ENCODE results near the gene PTPRG.

The PTPRG gene

DNA sequence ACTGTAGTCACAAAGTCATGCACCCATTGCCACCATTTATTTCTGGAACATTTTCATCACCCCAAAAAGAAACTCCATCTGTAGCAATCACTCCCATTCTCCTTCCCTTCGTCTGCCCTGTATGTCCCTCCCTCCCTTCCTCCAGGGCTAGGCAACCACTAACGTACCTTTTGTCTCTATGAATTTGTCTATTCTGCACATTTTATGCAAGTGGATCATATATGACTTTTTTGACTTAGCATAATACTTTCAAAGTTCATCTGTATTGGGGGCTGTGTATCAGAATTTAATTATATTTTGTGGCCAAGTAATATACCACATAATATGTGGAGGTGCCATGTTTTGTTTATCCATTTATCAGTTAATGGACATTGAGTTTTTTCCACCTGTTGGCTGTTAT is 610.4 kb downstream of the PTPRG start:
- no peak for DNase-seq

- no peak for DNase-seq
Observed at GRCh38 chr3:62172199-62172598, 610.8 kb downstream of the PTPRG start.

- DNase-seq = no peak
Observed at GRCh38 chr3:62173939-62174515, 612.7 kb downstream of the PTPRG start.

DNA sequence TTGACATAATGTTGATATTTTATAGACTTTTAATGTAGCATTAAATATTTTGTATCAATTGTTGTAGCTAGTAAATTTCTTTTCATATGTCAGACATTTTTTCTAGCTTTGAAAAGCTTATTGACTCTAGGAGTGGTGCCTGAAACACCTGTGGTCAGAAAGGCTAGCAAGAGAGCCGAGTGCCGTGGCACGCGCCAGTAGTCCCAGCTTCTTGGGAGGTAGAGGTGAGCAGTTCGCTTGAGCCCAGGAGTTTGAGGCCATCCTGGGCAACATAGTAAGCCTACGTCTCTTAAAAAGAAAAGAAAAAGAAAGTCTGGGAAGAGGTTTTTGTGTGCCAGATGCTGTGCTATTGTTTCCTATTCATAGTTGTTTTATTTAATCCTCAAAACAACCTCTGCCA is 613.8 kb downstream of the PTPRG start:
- DNase-seq = no peak

DNA sequence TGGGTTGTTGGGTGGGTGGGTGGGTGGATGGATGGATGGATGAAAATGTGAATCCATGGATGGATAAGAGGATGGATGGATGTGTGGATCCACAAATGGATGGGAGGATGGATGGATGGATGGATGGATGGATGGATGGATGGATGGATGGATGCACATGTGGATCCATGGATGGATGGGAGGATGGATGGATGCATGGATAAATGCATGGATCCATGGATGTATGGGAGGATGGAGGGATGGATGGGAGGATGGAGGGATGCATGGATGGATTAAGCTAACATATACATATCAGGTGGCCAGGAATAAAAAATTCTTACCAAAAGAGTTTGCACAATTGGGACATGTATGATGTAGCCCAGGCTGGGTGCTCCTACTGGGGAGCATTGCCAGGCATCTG is 616.7 kb downstream of the PTPRG start:
- no peak for DNase-seq

DNA sequence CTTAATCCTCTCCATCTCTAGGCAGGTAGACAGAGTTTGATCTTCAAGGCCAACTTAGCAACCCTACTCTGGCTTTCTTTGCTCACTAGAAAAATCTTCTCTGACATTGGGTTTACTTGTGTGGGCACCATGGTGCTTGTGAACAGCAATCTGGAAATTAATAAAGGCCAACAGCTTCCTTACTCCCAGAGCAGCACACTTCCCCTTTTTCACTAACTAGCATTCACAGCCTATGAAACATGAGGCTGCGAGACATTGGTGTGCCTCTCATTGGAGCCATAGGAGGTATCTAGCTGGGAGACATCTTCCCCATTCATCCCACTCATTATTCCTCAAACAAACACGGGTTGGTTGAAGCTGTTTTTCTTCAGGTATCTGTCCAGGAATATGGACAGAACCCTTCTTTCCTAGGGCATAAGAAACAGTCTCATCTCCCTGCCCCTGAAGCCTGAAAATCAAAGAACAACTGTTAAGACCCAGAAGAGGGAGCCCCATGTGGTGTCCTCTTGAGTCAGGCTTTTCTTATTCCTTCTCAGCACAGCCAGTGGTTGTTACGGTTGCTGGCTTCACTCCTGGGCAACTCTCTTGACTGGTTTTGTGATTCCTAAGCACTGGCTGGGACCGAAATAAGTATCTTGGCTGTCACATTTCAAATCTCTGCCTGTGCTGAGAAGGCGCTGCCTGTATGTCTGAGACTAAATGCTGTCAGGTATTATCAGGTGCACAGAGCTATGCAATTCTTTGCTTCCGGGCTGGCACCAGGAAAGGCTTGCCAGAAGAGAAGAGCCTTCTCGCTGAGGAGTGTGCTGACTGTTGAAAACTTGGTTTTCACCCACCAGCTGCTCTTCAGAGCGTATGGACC is 617.6 kb downstream of the PTPRG start:
- no peak for DNase-seq

- no peak for DNase-seq
Observed at GRCh38 chr3:62180514-62180913, 619.1 kb downstream of the PTPRG start.

- DNase-seq = no peak
Observed at GRCh38 chr3:62183087-62183486, 621.7 kb downstream of the PTPRG start.

DNA sequence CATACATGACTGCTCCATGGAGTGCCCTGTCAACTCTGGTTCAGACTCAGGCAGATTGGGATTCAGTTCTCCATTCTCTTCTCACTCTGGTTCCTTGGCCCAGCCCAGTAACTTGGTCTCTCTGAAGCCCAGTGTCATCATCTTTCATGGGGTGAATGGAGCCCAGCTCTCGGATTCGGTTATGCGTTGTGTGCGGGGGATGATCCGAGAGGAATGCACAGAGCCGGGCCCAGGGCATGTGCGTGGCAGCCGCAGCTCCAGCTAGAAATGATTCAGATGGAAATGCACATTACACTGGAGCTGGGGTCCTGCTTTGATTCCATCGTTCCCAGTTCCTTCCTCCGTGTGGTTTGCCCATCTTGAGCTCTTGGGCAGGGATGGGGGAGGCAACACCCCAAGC is 622.6 kb downstream of the PTPRG start:
- DNase-seq = no peak

DNA sequence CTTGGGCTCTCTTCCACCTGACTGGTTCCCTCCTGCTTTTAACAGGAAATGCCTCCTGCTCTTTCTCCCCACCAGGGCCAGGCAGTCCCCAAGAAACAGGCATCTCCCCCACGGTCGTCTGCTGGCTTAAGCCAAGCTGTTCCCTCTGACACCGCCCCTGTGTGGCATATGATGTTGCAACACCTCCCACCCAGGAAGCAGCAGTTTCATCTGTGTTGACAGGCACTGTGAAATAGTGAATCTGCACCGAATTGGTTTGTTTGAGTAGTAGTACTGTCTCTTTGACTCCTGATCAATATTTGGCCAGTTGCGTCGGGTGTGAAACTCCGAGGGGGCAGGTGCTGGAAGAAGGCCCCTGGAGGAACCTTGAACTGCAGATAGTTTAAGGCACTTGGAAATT is 623.2 kb downstream of the PTPRG start:
- no peak for DNase-seq

- DNase-seq = no peak
Observed at GRCh38 chr3:62187022-62187431, 625.7 kb downstream of the PTPRG start.

- DNase-seq = peak in 1 of 2 experiments; percentile 51
Observed at GRCh38 chr3:62188681-62189375, 627.5 kb downstream of the PTPRG start.

DNA sequence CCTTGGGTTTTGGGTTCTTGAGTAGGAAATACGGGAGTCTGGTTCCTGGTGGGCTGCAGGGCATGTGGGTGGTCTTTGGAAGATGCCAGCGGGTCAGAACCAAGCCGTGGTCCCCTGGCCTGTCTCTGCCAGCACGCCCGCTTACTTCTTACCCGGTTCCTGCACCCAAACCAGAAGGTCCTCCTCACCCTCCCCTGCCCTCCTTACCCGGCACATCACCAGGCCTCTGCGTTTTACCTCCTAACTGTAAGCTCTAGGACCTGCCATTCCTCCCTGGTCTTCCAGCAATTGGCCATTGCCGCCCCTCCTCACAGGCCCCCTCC is 628.0 kb downstream of the PTPRG start:
- DNase-seq = no peak

DNA sequence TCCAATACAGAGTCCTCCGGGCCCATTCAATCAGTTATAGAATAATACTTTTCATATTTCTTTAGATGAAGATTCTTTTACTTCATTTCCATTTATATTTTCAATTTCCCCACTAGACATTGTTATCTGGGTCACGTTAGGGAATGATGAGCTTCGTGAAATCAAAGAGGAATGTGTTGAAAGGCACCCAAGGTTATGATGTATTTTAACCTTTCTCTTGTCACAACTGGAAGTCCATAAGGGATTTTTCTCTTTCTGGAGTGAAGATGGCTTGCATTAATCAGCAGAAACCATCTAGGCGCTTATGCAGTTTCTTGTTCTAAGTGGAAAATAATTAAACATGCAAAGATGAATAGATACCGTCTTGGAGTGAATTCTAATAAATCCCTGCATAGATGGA is 631.5 kb downstream of the PTPRG start:
- DNase-seq = no peak

- DNase-seq = no peak
Observed at GRCh38 chr3:62193586-62194345, 632.4 kb downstream of the PTPRG start.

GRCh38 chr3:62197350-62198012 is 636.1 kb downstream of the PTPRG start:
- no peak for DNase-seq

DNA sequence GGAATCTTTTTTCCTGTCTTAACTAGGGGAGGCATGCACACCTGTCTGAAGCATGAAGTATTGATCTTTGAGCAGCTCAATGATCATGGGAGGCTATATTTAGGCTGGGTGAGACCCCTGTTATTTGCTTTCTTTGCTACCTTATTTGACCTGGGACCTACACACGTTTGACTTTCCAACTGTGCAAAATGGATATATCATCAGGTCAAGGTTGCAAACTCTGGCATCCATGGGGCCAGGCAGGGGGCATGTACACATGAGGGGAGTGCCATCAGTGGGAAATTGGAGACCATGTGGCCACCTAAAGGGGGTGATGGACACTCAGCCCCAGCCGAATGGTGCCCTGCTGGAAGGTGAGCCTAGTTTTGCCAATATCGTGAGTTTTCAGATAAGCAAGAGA is 637.8 kb downstream of the PTPRG start:
- DNase-seq = no peak

GRCh38 chr3:62201438-62202035 is 640.2 kb downstream of the PTPRG start:
- no peak for DNase-seq

DNA sequence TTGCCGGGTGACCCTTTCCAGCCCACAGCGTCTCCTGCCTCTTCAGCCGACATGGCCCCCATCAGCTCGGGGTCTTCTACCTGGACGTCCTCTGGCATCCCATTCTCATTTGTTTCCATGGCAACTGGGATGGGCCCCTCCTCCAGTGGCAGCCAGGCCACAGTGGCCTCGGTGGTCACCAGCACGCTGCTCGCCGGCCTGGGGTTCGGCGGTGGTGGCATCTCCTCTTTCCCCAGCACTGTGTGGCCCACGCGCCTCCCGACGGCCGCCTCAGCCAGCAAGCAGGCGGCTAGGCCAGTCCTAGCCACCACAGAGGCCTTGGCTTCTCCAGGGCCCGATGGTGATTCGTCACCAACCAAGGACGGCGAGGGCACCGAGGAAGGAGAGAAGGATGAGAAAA is 641.8 kb downstream of the PTPRG start:
- no peak for DNase-seq

GRCh38 chr3:62203561-62203960 is 642.2 kb downstream of the PTPRG start:
- no peak for DNase-seq

- no peak for DNase-seq
Observed at GRCh38 chr3:62207197-62207596, 645.8 kb downstream of the PTPRG start.

DNA sequence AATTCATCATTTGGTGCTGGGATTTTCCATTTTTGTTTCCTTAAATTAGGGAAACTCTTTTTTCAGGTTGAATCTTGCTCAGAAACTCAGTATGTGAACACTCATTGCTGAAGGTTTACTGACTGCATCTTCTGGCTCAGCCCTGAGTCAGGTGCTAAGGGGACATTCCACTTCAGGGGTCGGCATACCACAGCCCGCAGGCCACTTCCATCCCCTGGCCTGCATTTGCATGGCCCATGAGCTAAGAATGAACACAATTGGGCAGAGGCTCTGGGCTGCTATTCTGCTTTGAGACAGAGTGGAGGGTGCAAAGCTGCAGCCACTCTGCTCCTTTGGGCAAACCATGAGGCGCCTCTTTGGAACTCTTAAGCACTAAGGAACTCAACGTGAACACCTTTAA is 647.0 kb downstream of the PTPRG start:
- DNase-seq = no peak

Measured in cerebellar nuclear complex (tissue), 1 donor.